ENCODE data around the gene ZDHHC1.
A peak's percentile ranks its signal among the peaks of the same experiment; 100 is the strongest.

ZDHHC1 gene

GRCh38 chr16:67448580-67448979 is 32.3 kb upstream of the ZDHHC1 start:
- DNase-seq (ENCODE audit: low read depth in 1 of 2, low spot score in 1 of 2) = no peak

- peak; percentile 23 to 42 for DNase-seq (ENCODE audit: low read depth in 1 of 2, low spot score in 1 of 2)
Observed at GRCh38 chr16:67447508-67448076, 31.3 kb upstream of the ZDHHC1 start.

GRCh38 chr16:67446968-67447507 is 30.8 kb upstream of the ZDHHC1 start:
- DNase-seq (ENCODE audit: low read depth in 1 of 2, low spot score in 1 of 2) = no peak

- DNase-seq (ENCODE audit: low read depth in 1 of 2, low spot score in 1 of 2) = no peak
Observed at GRCh38 chr16:67445913-67446907, 29.9 kb upstream of the ZDHHC1 start.

GRCh38 chr16:67445441-67445912 is 29.2 kb upstream of the ZDHHC1 start:
- no peak for DNase-seq (ENCODE audit: low read depth in 1 of 2, low spot score in 1 of 2)

GRCh38 chr16:67445126-67445426 is 28.8 kb upstream of the ZDHHC1 start:
- DNase-seq (ENCODE audit: low read depth in 1 of 2, low spot score in 1 of 2) = no peak

GRCh38 chr16:67444259-67445125 is 28.2 kb upstream of the ZDHHC1 start:
- no peak for DNase-seq (ENCODE audit: low read depth in 1 of 2, low spot score in 1 of 2)

- no peak for DNase-seq (ENCODE audit: low read depth in 1 of 2, low spot score in 1 of 2)
Observed at GRCh38 chr16:67443265-67443664, 27.0 kb upstream of the ZDHHC1 start.

- no peak for DNase-seq (ENCODE audit: low read depth in 1 of 2, low spot score in 1 of 2)
Observed at GRCh38 chr16:67442581-67443255, 26.4 kb upstream of the ZDHHC1 start.

- no peak for DNase-seq (ENCODE audit: low read depth in 1 of 2, low spot score in 1 of 2)
Observed at GRCh38 chr16:67441907-67442306, 25.6 kb upstream of the ZDHHC1 start.

- no peak for DNase-seq (ENCODE audit: low read depth in 1 of 2, low spot score in 1 of 2)
Observed at GRCh38 chr16:67441271-67441753, 25.0 kb upstream of the ZDHHC1 start.

GRCh38 chr16:67438824-67439393 is 22.6 kb upstream of the ZDHHC1 start:
- no peak for DNase-seq (ENCODE audit: low read depth in 1 of 2, low spot score in 1 of 2)

- no peak for DNase-seq (ENCODE audit: low read depth in 1 of 2, low spot score in 1 of 2)
Observed at GRCh38 chr16:67438098-67438791, 22.0 kb upstream of the ZDHHC1 start.

- no peak for DNase-seq (ENCODE audit: low read depth in 1 of 2, low spot score in 1 of 2)
Observed at GRCh38 chr16:67437513-67437912, 21.2 kb upstream of the ZDHHC1 start.

- no peak for DNase-seq (ENCODE audit: low read depth in 1 of 2, low spot score in 1 of 2)
Observed at GRCh38 chr16:67436640-67437193, 20.4 kb upstream of the ZDHHC1 start.

GRCh38 chr16:67435758-67436164 is 19.5 kb upstream of the ZDHHC1 start:
- no peak for DNase-seq (ENCODE audit: low read depth in 1 of 2, low spot score in 1 of 2)

- DNase-seq (ENCODE audit: low read depth in 1 of 2, low spot score in 1 of 2) = no peak
Observed at GRCh38 chr16:67433131-67433719, 16.9 kb upstream of the ZDHHC1 start.

- no peak for DNase-seq (ENCODE audit: low read depth in 1 of 2, low spot score in 1 of 2)
Observed at GRCh38 chr16:67432506-67432890, 16.2 kb upstream of the ZDHHC1 start.
